H9 (cell line): ENCODE results near the gene PCBP1. TPM values are rescaled to one million over a fixed set of nuclear protein-coding genes. Genes with fewer than 3 reads are reported as not detected.

Source experiments
- DNase-seq: peaks from one replicate; pipeline ENCODE4 v3.0.0-alpha.2; 2017
- H2AFZ ChIP-seq: one replicate; pipeline ENCODE4 v1.6.1; 2013; ENCODE audit warnings: mild to moderate bottlenecking, low read length, control low read depth, moderate library complexity
- H2AK5ac ChIP-seq: 2 replicates; pipeline ENCODE4 v1.6.1; 2013; ENCODE audit warnings: low read length, control low read depth, mixed read lengths; ENCODE audit not compliant: insufficient read length
- H2BK120ac ChIP-seq: one replicate; pipeline ENCODE4 v1.6.1; 2013; ENCODE audit warnings: low read depth, mild to moderate bottlenecking, low read length, control low read depth, inconsistent platforms; ENCODE audit not compliant: poor library complexity, severe bottlenecking
- H2BK12ac ChIP-seq: 2 replicates; pipeline ENCODE4 v1.6.1; 2013; ENCODE audit warnings: low read length, control low read depth, mixed read lengths, low read depth; ENCODE audit not compliant: insufficient read length
- H2BK15ac ChIP-seq: 2 replicates; pipeline ENCODE4 v1.6.1; 2013; ENCODE audit warnings: low read depth, low read length, control low read depth
- H2BK20ac ChIP-seq: one replicate; pipeline ENCODE4 v1.6.1; 2013; ENCODE audit warnings: low read depth, mild to moderate bottlenecking, low read length, control low read depth, inconsistent platforms; ENCODE audit not compliant: poor library complexity, severe bottlenecking
- H2BK5ac ChIP-seq: 2 replicates; pipeline ENCODE4 v1.6.1; 2013; ENCODE audit warnings: low read length, control low read depth, mixed read lengths; ENCODE audit not compliant: insufficient read length
- H3K14ac ChIP-seq: 2 replicates; pipeline ENCODE4 v1.6.1; 2013; ENCODE audit warnings: low read length, control low read depth; ENCODE audit not compliant: insufficient read depth
- H3K18ac ChIP-seq: 2 replicates; pipeline ENCODE4 v1.6.1; 2013; ENCODE audit warnings: low read depth, mild to moderate bottlenecking, mixed read lengths, low read length, control low read depth; ENCODE audit not compliant: insufficient read length
- H3K23ac ChIP-seq: 2 replicates; pipeline ENCODE4 v1.6.1; 2013; ENCODE audit warnings: low read length, control low read depth, mixed read lengths, low read depth; ENCODE audit not compliant: insufficient read length
- H3K23me2 ChIP-seq: 2 replicates; pipeline ENCODE4 v1.6.1; 2013; ENCODE audit warnings: low read depth, mild to moderate bottlenecking, mixed read lengths, low read length, control low read depth; ENCODE audit not compliant: insufficient read length, poor library complexity, severe bottlenecking
- H3K27ac ChIP-seq: 2 replicates; pipeline ENCODE4 v1.5.1; 2013; ENCODE audit warnings: low read length, control low read depth, mixed read lengths, low read depth; ENCODE audit not compliant: insufficient read length
- H3K27me3 ChIP-seq: 2 replicates; pipeline ENCODE4 v1.6.1; 2013; ENCODE audit warnings: low read length, control low read depth, inconsistent platforms; ENCODE audit not compliant: insufficient read depth
- H3K4ac ChIP-seq: 2 replicates; pipeline ENCODE4 v1.6.1; 2013; ENCODE audit warnings: low read depth, mild to moderate bottlenecking, control low read depth, inconsistent platforms, low read length, moderate library complexity
- H3K4me1 ChIP-seq: 2 replicates; pipeline ENCODE4 v1.6.1; 2013; ENCODE audit warnings: low read length, control low read depth, inconsistent platforms; ENCODE audit not compliant: insufficient read depth
- H3K4me2 ChIP-seq: 2 replicates; pipeline ENCODE4 v1.6.1; 2013; ENCODE audit warnings: low read length, control low read depth, mixed read lengths; ENCODE audit not compliant: insufficient read length, insufficient read depth
- H3K56ac ChIP-seq: 2 replicates; pipeline ENCODE4 v1.6.1; 2013; ENCODE audit warnings: low read depth, mild to moderate bottlenecking, mixed read lengths, low read length, control low read depth; ENCODE audit not compliant: insufficient read length
- H3K79me1 ChIP-seq: 2 replicates; pipeline ENCODE4 v1.6.1; 2013; ENCODE audit warnings: low read depth, mild to moderate bottlenecking, moderate library complexity, low read length, control low read depth, inconsistent platforms; ENCODE audit not compliant: insufficient read depth, poor library complexity, severe bottlenecking
- H3K79me2 ChIP-seq: 2 replicates; pipeline ENCODE4 v1.6.1; 2013; ENCODE audit warnings: low read length, control low read depth, inconsistent platforms; ENCODE audit not compliant: insufficient read depth
- H3K9ac ChIP-seq: 2 replicates; pipeline ENCODE4 v1.6.1; 2013; ENCODE audit warnings: low read length, control low read depth, mixed read lengths; ENCODE audit not compliant: insufficient read length; ENCODE audit errors: extremely low read depth
- H3K9me3 ChIP-seq: one replicate; pipeline ENCODE4 v1.6.1; 2013; ENCODE audit warnings: low read depth, low read length, inconsistent platforms; ENCODE audit not compliant: control insufficient read depth
- H3T11ph ChIP-seq: one replicate; pipeline ENCODE4 v1.6.1; 2013; ENCODE audit warnings: mild to moderate bottlenecking, low read length, control low read depth, inconsistent platforms
- H4K20me1 ChIP-seq: one replicate; pipeline ENCODE4 v1.6.1; 2013; ENCODE audit not compliant: control insufficient read depth, insufficient read length, insufficient read depth
- H4K5ac ChIP-seq: 2 replicates; pipeline ENCODE4 v1.6.1; 2013; ENCODE audit warnings: low read depth, mild to moderate bottlenecking, mixed read lengths, low read length, control low read depth; ENCODE audit not compliant: insufficient read length
- H4K8ac ChIP-seq: replicated peaks from 2 replicates; pipeline ENCODE4 v1.6.1; 2013; ENCODE audit warnings: low read length, control low read depth, mixed read lengths, low read depth; ENCODE audit not compliant: insufficient read length
- H4K91ac ChIP-seq: 2 replicates; pipeline ENCODE4 v1.6.1; 2013; ENCODE audit warnings: low read depth, mild to moderate bottlenecking, moderate library complexity, mixed read lengths, low read length, control low read depth; ENCODE audit not compliant: insufficient read length
- H3K27ac Mint-ChIP-seq, 3 experiments: 2 replicates in 2 of 3; 3 replicates in 1 of 3; pipeline ENCODE4 v1.8.0; 2020 to 2021; ENCODE audit warnings: mixed read lengths in 3 of 3, mild to moderate bottlenecking in 1 of 3, moderate library complexity in 1 of 3
- H3K27me3 Mint-ChIP-seq: 2 replicates; pipeline ENCODE4 v1.8.0; 2021; ENCODE audit warnings: low read depth, mild to moderate bottlenecking, moderate library complexity, mixed read lengths
- H3K36me3 Mint-ChIP-seq, 3 experiments: 2 replicates in 2 of 3; 3 replicates in 1 of 3; pipeline ENCODE4 v1.8.0; 2020 to 2021; ENCODE audit warnings: low read depth in 3 of 3, mixed read lengths in 3 of 3; ENCODE audit not compliant: insufficient read depth in 1 of 3
- H3K4me1 Mint-ChIP-seq, 2 experiments: 2 replicates each; pipeline ENCODE4 v1.8.0; 2020; ENCODE audit warnings: mixed read lengths in 2 of 2
- H3K4me3 Mint-ChIP-seq, 2 experiments: 2 replicates in 1 of 2; 3 replicates in 1 of 2; pipeline ENCODE4 v1.8.0; 2020 to 2021; ENCODE audit warnings: mild to moderate bottlenecking in 2 of 2, mixed read lengths in 2 of 2, moderate library complexity in 1 of 2
- H3K9me3 Mint-ChIP-seq, 2 experiments: 2 replicates in 1 of 2; 3 replicates in 1 of 2; pipeline ENCODE4 v1.8.0; 2020; ENCODE audit warnings: mild to moderate bottlenecking in 2 of 2, mixed read lengths in 2 of 2, moderate library complexity in 1 of 2
- WGBS: extraction: QIAGEN DNeasy Blood & Tissue Kit; methylation state at CpG from one replicate; pipeline ENCODE4 v1.1.7; 2013; ENCODE audit warnings: missing lambda C conversion rate, low lambda C conversion rate, mixed read lengths; ENCODE audit not compliant: insufficient read length; ENCODE audit errors: extremely low coverage; 5-methylcytosine and 5-hydroxymethylcytosine counted together
- total RNA-seq: library from RNA; stranded (reverse); gene quantifications from 2 replicates; pipeline ENCODE4 v1.2.1, GENCODE V29; 2021
- TF ChIP-seq, protein P1 (sequence below): fragments of 200-600 bp; sonication (generic); conservative IDR thresholded peaks from 3 replicates; pipeline ENCODE4 v1.8.0; 2021; ENCODE audit warnings: antibody characterized with exemption, mild to moderate bottlenecking

The PCBP1 gene
- total RNA-seq, 1 experiment from 2014 or later = 457 TPM

DNA sequence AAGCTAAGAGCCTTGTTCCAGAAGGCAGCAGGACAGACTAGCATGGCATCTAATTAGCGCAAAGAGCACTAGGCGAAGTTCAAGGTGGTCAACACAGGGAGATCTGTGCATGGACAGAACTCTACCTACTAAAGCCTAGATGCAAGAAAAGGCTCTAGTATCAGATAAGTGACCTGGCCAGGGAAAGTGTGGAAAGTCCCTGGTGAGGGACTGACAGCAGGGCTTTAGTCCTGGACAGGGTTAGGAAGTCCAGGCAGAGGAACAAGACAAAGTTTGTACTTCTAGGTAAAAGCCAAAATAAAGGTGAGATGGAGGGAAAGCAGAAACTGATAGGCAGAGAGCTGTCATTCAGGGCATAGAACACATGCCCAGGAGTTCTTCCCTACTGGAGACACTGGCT lies 45.0 kb upstream of the PCBP1 start:
- H2BK20ac ChIP-seq = no peak overlapping the region
- Mint-ChIP-seq H3K4me3 (no peak overlapping the region), H3K36me3 (peaks cover 0 to 7% (median under 1%) of the 10 kb centered on the region in 3 experiments; a peak in 4 of 7 replicates), H3K4me1 (peaks cover 0 to 5% of the 10 kb centered on the region in 2 experiments; a peak in 1 of 4 replicates), H3K27me3 (no peaks in the 10 kb centered on the region), H3K27ac (no peak overlapping the region), H3K9me3 (no peaks in the 10 kb centered on the region; a peak in 1 of 5 replicates)
- no peak overlapping the region for H2BK5ac ChIP-seq
- no peak overlapping the region for H2BK120ac ChIP-seq
- no peak overlapping the region for H4K91ac ChIP-seq
- H3K4ac ChIP-seq = no peak overlapping the region
- H3K27ac ChIP-seq = no peak overlapping the region
- H3K79me1 ChIP-seq = no peaks in the 10 kb centered on the region
- H3K18ac ChIP-seq = no peak overlapping the region
- no peak for DNase-seq
- no peaks in the 10 kb centered on the region for H3K9me3 ChIP-seq
- H3K56ac ChIP-seq = no peak overlapping the region
- no peaks in the 10 kb centered on the region for H3K27me3 ChIP-seq
- H4K5ac ChIP-seq = no peak overlapping the region
- H2AFZ ChIP-seq = no peak overlapping the region
- H4K20me1 ChIP-seq = no peaks in the 10 kb centered on the region
- no peaks in the 10 kb centered on the region for H3K79me2 ChIP-seq
- no peaks in the 10 kb centered on the region for H3K23me2 ChIP-seq
- H2BK12ac ChIP-seq = no peak overlapping the region
- no peak overlapping the region for H2BK15ac ChIP-seq
- peaks cover 2% of the 10 kb centered on the region for H3K4me1 ChIP-seq
- TF ChIP-seq, protein P1, sequence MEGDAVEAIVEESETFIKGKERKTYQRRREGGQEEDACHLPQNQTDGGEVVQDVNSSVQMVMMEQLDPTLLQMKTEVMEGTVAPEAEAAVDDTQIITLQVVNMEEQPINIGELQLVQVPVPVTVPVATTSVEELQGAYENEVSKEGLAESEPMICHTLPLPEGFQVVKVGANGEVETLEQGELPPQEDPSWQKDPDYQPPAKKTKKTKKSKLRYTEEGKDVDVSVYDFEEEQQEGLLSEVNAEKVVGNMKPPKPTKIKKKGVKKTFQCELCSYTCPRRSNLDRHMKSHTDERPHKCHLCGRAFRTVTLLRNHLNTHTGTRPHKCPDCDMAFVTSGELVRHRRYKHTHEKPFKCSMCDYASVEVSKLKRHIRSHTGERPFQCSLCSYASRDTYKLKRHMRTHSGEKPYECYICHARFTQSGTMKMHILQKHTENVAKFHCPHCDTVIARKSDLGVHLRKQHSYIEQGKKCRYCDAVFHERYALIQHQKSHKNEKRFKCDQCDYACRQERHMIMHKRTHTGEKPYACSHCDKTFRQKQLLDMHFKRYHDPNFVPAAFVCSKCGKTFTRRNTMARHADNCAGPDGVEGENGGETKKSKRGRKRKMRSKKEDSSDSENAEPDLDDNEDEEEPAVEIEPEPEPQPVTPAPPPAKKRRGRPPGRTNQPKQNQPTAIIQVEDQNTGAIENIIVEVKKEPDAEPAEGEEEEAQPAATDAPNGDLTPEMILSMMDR = no peak
- no peak overlapping the region for H4K8ac ChIP-seq
- H3T11ph ChIP-seq = no peak overlapping the region
- H3K9ac ChIP-seq = no peak overlapping the region
- WGBS = no CpG with 5 or more reads among the region's 2 CpGs
- H2AK5ac ChIP-seq = no peak overlapping the region
- H3K23ac ChIP-seq = no peak overlapping the region
- H3K4me2 ChIP-seq = no peak overlapping the region
- no peak overlapping the region for H3K14ac ChIP-seq
